Hepatocyte (in vitro differentiated cells): ENCODE data around the gene KASH5.

ENCODE experiments used
- EZH2 ChIP-seq: fragments of 200-600 bp; sonication (generic); IDR thresholded peaks from 2 replicates; pipeline ENCODE4 v1.6.1; 2016; ENCODE audit warnings: antibody characterized with exemption, mild to moderate bottlenecking, borderline replicate concordance
- EZH2phosphoT487 ChIP-seq: fragments of 200-600 bp; sonication (generic); IDR thresholded peaks from one replicate; pipeline ENCODE4 v1.6.1; 2018; ENCODE audit warnings: antibody characterized with exemption, mild to moderate bottlenecking, low read depth, moderate library complexity; ENCODE audit not compliant: unreplicated experiment, severe bottlenecking
- TF ChIP-seq, protein P1 (sequence below): fragments of 200-600 bp; sonication (generic); IDR thresholded peaks from 2 replicates; pipeline ENCODE4 v1.5.1; 2016; ENCODE audit warnings: antibody characterized with exemption, mild to moderate bottlenecking; ENCODE audit not compliant: poor library complexity

GRCh38 chr19:49458567-49458903, 70.5 kb downstream of the KASH5 start:
- TF ChIP-seq EZH2 (no peak), EZH2phosphoT487 (no peak)
- TF ChIP-seq, protein P1, sequence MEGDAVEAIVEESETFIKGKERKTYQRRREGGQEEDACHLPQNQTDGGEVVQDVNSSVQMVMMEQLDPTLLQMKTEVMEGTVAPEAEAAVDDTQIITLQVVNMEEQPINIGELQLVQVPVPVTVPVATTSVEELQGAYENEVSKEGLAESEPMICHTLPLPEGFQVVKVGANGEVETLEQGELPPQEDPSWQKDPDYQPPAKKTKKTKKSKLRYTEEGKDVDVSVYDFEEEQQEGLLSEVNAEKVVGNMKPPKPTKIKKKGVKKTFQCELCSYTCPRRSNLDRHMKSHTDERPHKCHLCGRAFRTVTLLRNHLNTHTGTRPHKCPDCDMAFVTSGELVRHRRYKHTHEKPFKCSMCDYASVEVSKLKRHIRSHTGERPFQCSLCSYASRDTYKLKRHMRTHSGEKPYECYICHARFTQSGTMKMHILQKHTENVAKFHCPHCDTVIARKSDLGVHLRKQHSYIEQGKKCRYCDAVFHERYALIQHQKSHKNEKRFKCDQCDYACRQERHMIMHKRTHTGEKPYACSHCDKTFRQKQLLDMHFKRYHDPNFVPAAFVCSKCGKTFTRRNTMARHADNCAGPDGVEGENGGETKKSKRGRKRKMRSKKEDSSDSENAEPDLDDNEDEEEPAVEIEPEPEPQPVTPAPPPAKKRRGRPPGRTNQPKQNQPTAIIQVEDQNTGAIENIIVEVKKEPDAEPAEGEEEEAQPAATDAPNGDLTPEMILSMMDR, result no peak
